ENCODE measurements around the gene ATP6V1B1. TPM values are rescaled to one million over a fixed set of nuclear protein-coding genes. Genes with fewer than 3 reads are reported as not detected.

ATP6V1B1 gene
- total and polyA plus RNA-seq, 2 of the 13 experiments (the other 11 are each of a cell fraction or from before 2014, with no cell fraction given): 0.58 to 1.6 TPM

DNA sequence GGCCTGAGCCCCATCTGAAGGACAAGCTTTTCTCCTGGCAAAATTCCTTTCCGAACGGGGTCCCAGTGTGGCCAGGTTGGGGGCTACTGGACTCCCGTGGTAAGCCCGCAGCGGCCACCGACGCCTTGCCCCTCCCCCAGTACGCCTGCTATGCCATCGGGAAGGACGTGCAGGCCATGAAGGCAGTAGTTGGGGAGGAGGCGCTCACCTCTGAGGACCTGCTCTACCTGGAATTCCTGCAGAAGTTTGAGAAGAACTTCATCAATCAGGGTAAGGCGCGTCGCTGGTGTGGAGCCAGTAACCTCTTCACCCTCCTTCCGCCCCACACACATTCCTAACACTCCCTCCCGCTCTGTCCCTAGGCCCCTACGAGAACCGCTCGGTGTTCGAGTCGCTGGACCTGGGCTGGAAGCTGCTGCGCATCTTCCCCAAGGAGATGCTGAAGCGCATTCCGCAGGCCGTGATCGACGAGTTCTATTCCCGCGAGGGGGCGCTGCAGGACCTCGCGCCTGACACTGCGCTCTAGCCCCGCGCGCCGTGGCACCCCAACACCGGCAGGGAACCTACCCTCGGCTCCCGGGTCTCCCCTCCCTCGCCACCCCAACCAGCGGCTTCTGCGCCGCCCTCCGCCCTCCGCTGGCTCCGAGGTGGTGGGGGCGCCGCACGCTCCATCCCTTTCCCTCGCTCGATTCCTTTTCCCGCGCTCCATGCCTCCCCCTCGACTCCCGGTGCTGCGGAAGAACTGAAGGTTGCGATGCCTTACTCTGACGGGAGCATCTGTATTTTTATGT is 29.1 kb downstream of the ATP6V1B1 start (continued):
- no peak for TF ChIP-seq MATR3 (CRISPR knock-in tag; IDR thresholded peaks at IDR 0.05)
- TF ChIP-seq SMYD3 (CRISPR knock-in tag; IDR thresholded peaks at IDR 0.05): 0 out of 2 replicates have a peak, but pooled peaks have one; percentile 5
- TF ChIP-seq, protein P1, sequence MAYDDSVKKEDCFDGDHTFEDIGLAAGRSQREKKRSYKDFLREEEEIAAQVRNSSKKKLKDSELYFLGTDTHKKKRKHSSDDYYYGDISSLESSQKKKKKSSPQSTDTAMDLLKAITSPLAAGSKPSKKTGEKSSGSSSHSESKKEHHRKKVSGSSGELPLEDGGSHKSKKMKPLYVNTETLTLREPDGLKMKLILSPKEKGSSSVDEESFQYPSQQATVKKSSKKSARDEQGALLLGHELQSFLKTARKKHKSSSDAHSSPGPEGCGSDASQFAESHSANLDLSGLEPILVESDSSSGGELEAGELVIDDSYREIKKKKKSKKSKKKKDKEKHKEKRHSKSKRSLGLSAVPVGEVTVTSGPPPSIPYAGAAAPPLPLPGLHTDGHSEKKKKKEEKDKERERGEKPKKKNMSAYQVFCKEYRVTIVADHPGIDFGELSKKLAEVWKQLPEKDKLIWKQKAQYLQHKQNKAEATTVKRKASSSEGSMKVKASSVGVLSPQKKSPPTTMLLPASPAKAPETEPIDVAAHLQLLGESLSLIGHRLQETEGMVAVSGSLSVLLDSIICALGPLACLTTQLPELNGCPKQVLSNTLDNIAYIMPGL (CRISPR knock-in tag; IDR thresholded peaks at IDR 0.05; ENCODE audit: borderline replicate concordance in 1 of 2, low read depth in 1 of 2): peak; percentile 73 to 83; a peak in 2 of 4 replicates
- TF ChIP-seq NFE2 (CRISPR knock-in tag; IDR thresholded peaks at IDR 0.05): no peak
- TF ChIP-seq CBX5 (CRISPR knock-in tag; IDR thresholded peaks at IDR 0.05; ENCODE audit: borderline replicate concordance): 0 out of 2 replicates have a peak, but pooled peaks have one; percentile 22
- TF ChIP-seq SAP130 (CRISPR knock-in tag; IDR thresholded peaks at IDR 0.05; ENCODE audit: low read depth): peak; percentile 38; the same call in 1 of the 2 replicates
- TF ChIP-seq, protein P2, sequence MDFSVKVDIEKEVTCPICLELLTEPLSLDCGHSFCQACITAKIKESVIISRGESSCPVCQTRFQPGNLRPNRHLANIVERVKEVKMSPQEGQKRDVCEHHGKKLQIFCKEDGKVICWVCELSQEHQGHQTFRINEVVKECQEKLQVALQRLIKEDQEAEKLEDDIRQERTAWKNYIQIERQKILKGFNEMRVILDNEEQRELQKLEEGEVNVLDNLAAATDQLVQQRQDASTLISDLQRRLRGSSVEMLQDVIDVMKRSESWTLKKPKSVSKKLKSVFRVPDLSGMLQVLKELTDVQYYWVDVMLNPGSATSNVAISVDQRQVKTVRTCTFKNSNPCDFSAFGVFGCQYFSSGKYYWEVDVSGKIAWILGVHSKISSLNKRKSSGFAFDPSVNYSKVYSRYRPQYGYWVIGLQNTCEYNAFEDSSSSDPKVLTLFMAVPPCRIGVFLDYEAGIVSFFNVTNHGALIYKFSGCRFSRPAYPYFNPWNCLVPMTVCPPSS (IDR thresholded peaks at IDR 0.05): no peak
- TF ChIP-seq ZBTB38 (CRISPR knock-in tag; IDR thresholded peaks at IDR 0.05): peak; percentile 84
- 0 out of 2 replicates have a peak, but pooled peaks have one; percentile 19 for TF ChIP-seq BHLHE40 (IDR thresholded peaks at IDR 0.05; ENCODE audit: low read length)
- TF ChIP-seq, protein P3, sequence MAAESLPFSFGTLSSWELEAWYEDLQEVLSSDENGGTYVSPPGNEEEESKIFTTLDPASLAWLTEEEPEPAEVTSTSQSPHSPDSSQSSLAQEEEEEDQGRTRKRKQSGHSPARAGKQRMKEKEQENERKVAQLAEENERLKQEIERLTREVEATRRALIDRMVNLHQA (CRISPR knock-in tag; IDR thresholded peaks at IDR 0.05): no peak
- 0 out of 2 replicates have a peak, but pooled peaks have one; percentile 31 for TF ChIP-seq KDM1A (CRISPR knock-in tag; IDR thresholded peaks at IDR 0.05)
- no peak for TF ChIP-seq ZNF670 (CRISPR knock-in tag; IDR thresholded peaks at IDR 0.05; ENCODE audit: borderline replicate concordance)
- TF ChIP-seq, protein P4, sequence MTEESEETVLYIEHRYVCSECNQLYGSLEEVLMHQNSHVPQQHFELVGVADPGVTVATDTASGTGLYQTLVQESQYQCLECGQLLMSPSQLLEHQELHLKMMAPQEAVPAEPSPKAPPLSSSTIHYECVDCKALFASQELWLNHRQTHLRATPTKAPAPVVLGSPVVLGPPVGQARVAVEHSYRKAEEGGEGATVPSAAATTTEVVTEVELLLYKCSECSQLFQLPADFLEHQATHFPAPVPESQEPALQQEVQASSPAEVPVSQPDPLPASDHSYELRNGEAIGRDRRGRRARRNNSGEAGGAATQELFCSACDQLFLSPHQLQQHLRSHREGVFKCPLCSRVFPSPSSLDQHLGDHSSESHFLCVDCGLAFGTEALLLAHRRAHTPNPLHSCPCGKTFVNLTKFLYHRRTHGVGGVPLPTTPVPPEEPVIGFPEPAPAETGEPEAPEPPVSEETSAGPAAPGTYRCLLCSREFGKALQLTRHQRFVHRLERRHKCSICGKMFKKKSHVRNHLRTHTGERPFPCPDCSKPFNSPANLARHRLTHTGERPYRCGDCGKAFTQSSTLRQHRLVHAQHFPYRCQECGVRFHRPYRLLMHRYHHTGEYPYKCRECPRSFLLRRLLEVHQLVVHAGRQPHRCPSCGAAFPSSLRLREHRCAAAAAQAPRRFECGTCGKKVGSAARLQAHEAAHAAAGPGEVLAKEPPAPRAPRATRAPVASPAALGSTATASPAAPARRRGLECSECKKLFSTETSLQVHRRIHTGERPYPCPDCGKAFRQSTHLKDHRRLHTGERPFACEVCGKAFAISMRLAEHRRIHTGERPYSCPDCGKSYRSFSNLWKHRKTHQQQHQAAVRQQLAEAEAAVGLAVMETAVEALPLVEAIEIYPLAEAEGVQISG (CRISPR knock-in tag; IDR thresholded peaks at IDR 0.05): peak; percentile 88
- TF ChIP-seq, protein P5, sequence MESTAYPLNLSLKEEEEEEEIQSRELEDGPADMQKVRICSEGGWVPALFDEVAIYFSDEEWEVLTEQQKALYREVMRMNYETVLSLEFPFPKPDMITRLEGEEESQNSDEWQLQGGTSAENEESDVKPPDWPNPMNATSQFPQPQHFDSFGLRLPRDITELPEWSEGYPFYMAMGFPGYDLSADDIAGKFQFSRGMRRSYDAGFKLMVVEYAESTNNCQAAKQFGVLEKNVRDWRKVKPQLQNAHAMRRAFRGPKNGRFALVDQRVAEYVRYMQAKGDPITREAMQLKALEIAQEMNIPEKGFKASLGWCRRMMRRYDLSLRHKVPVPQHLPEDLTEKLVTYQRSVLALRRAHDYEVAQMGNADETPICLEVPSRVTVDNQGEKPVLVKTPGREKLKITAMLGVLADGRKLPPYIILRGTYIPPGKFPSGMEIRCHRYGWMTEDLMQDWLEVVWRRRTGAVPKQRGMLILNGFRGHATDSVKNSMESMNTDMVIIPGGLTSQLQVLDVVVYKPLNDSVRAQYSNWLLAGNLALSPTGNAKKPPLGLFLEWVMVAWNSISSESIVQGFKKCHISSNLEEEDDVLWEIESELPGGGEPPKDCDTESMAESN (CRISPR knock-in tag; conservative IDR thresholded peaks at IDR 0.05): no peak
- TF ChIP-seq KDM3A (CRISPR knock-in tag; IDR thresholded peaks at IDR 0.05; ENCODE audit: low read depth): no peak
- TF ChIP-seq, protein P6, sequence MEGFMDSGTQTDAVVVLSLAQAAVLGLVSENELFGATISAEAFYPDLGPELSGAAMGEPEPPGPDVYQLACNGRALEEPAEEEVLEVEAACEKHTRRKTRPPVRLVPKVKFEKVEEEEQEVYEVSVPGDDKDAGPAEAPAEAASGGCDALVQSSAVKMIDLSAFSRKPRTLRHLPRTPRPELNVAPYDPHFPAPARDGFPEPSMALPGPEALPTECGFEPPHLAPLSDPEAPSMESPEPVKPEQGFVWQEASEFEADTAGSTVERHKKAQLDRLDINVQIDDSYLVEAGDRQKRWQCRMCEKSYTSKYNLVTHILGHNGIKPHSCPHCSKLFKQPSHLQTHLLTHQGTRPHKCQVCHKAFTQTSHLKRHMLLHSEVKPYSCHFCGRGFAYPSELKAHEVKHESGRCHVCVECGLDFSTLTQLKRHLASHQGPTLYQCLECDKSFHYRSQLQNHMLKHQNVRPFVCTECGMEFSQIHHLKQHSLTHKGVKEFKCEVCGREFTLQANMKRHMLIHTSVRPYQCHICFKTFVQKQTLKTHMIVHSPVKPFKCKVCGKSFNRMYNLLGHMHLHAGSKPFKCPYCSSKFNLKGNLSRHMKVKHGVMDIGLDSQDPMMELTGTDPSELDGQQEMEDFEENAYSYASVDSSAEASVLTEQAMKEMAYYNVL (CRISPR knock-in tag; IDR thresholded peaks at IDR 0.05; ENCODE audit: borderline replicate concordance): 0 out of 2 replicates have a peak, but pooled peaks have one; percentile 35

All from HepG2 (cell line).